Natural killer cell (primary cell): ENCODE data around the gene TNRC6B. TPM values are rescaled to one million over a fixed set of nuclear protein-coding genes. Genes with fewer than 3 reads are reported as not detected.
A peak's percentile ranks its signal among the peaks of the same experiment; 100 is the strongest.

Experiments
- ATAC-seq, 3 donors: fragments of 150-1000 bp in 2 of 3; fragments of 200-7000 bp in 1 of 3; cut with Tn5 transposase; 1 replicate in 1 of 3; 2 replicates in 2 of 3; pipeline ENCODE4 v1.10.0; 2021; ENCODE audit warnings: mild to moderate bottlenecking in 2 of 3, moderate library complexity in 2 of 3
- DNase-seq, 2 donors: peaks; one replicate each; pipeline versions ENCODE4 v3.0.0 to v3.0.0-alpha.2; 2013 to 2021; ENCODE audit warnings: mixed read lengths in 1 of 2
- H3K27ac ChIP-seq: one replicate; pipeline ENCODE4 v1.5.1; 2013; ENCODE audit warnings: mild to moderate bottlenecking, low read length
- H3K27me3 ChIP-seq: one replicate; pipeline ENCODE4 v1.6.1; 2013; ENCODE audit warnings: low read length; ENCODE audit not compliant: control insufficient read depth, insufficient read depth
- H3K36me3 ChIP-seq: one replicate; pipeline ENCODE4 v1.6.1; 2013; ENCODE audit warnings: low read length; ENCODE audit not compliant: control insufficient read depth, insufficient read depth
- H3K4me1 ChIP-seq: one replicate; pipeline ENCODE4 v1.6.1; 2013; ENCODE audit warnings: low read length; ENCODE audit not compliant: control insufficient read depth, insufficient read depth
- H3K4me3 ChIP-seq: one replicate; pipeline ENCODE4 v1.5.1; 2013; ENCODE audit warnings: low read length
- H3K9me3 ChIP-seq: one replicate; pipeline ENCODE4 v1.6.1; 2013; ENCODE audit warnings: low read length; ENCODE audit not compliant: control insufficient read depth, insufficient read depth
- H3K27ac Mint-ChIP-seq, 2 donors: one replicate each; pipeline ENCODE4 v1.8.0; 2022; ENCODE audit warnings: mild to moderate bottlenecking in 2 of 2, mixed read lengths in 2 of 2, moderate library complexity in 1 of 2
- H3K27me3 Mint-ChIP-seq, 2 donors: one replicate each; pipeline ENCODE4 v1.8.0; 2022; ENCODE audit warnings: low read depth in 2 of 2, mixed read lengths in 2 of 2
- H3K36me3 Mint-ChIP-seq: one replicate; pipeline ENCODE4 v1.8.0; 2022; ENCODE audit warnings: mixed read lengths
- H3K4me1 Mint-ChIP-seq, 2 donors: one replicate each; pipeline ENCODE4 v1.8.0; 2022; ENCODE audit warnings: mixed read lengths in 2 of 2
- H3K4me3 Mint-ChIP-seq: one replicate; pipeline ENCODE4 v1.8.0; 2022; ENCODE audit warnings: mild to moderate bottlenecking, moderate library complexity, mixed read lengths
- H3K9me3 Mint-ChIP-seq, 2 donors: one replicate each; pipeline ENCODE4 v1.8.0; 2022; ENCODE audit warnings: mixed read lengths in 2 of 2
- CTCF ChIP-seq: fragments of 200-600 bp; IDR thresholded peaks from one replicate; pipeline ENCODE4 v1.8.0; 2022; ENCODE audit warnings: antibody characterized with exemption
- WGBS: methylation state at CpG from one replicate; pipeline ENCODE4 v1.1.7; 2013; ENCODE audit warnings: missing lambda C conversion rate; ENCODE audit not compliant: insufficient coverage; 5-methylcytosine and 5-hydroxymethylcytosine counted together
- intact Hi-C: fragments of 100-400 bp; cut with micrococcal nuclease; formaldehyde crosslinking; loops from one replicate; pipeline ENCODE4 v1.14.2; 2022
- total RNA-seq, 4 donors: library from RNA; stranded (reverse); fragments of 120-200 nt in 1 of 4; gene quantifications; one replicate each; pipeline versions ENCODE4 v1.2.3 to v1.2.4, GENCODE V29; 2013 to 2022

The TNRC6B gene
- total RNA-seq, 3 donors from 2014 or later (not counting 1 experiment from before 2014, with no cell fraction given): 112 to 141 (median 138) TPM

GRCh38 chr22:40215266-40215665 is 37.5 kb downstream of the TNRC6B start:
- H3K4me1 ChIP-seq: peaks cover 53% of the 10 kb centered on the region
- WGBS: 32% methylated on average over 3 of the region's 3 CpGs
- H3K36me3 ChIP-seq: no peaks in the 10 kb centered on the region
- Mint-ChIP-seq H3K9me3 (no peaks in the 10 kb centered on the region), H3K27ac (peak overlapping the region; percentile 87 to 88), H3K27me3 (no peaks in the 10 kb centered on the region), H3K4me1 (peaks cover 83 to 85% of the 10 kb centered on the region in 2 donors), H3K4me3 (peak overlapping the region; percentile 74), H3K36me3 (no peaks in the 10 kb centered on the region)
- H3K4me3 ChIP-seq: no peak overlapping the region
- ATAC-seq (no peak), DNase-seq (peak in 1 of 2 donors; percentile 42)
- no peaks in the 10 kb centered on the region for H3K9me3 ChIP-seq
- intact Hi-C loops: no loop called here
- no peaks in the 10 kb centered on the region for H3K27me3 ChIP-seq
- no peak for TF ChIP-seq CTCF
- H3K27ac ChIP-seq: peak overlapping the region; percentile 46

- no peaks in the 10 kb centered on the region for H3K9me3 ChIP-seq
- peak overlapping the region; percentile 46 for H3K27ac ChIP-seq
- peak overlapping the region; percentile 87 to 88 for H3K27ac Mint-ChIP-seq
- peak overlapping the region; percentile 74 for H3K4me3 Mint-ChIP-seq
- no peaks in the 10 kb centered on the region for H3K36me3 ChIP-seq
- 22% methylated on average over 8 of the region's 11 CpGs for WGBS
- ATAC-seq (peak; percentile 56 to 72 (median 70)), DNase-seq (peak in 1 of 2 donors; percentile 64)
- no peaks in the 10 kb centered on the region for H3K36me3 Mint-ChIP-seq
- no peak for TF ChIP-seq CTCF
- no peak overlapping the region for H3K4me3 ChIP-seq
- peaks cover 75 to 76% of the 10 kb centered on the region in 2 donors for H3K4me1 Mint-ChIP-seq
- H3K27me3 Mint-ChIP-seq: no peaks in the 10 kb centered on the region
- peaks cover 47% of the 10 kb centered on the region for H3K4me1 ChIP-seq
- no peaks in the 10 kb centered on the region for H3K27me3 ChIP-seq
- intact Hi-C loops: no loop called here
- no peaks in the 10 kb centered on the region for H3K9me3 Mint-ChIP-seq
Measured at GRCh38 chr22:40216041-40216756, 38.5 kb downstream of the TNRC6B start.

GRCh38 chr22:40218152-40218551 is 40.4 kb downstream of the TNRC6B start:
- no peak overlapping the region for H3K4me3 ChIP-seq
- H3K27me3 Mint-ChIP-seq: no peaks in the 10 kb centered on the region
- H3K27ac ChIP-seq: no peak overlapping the region
- 66% methylated on average over 4 of the region's 4 CpGs for WGBS
- no peak overlapping the region for H3K4me3 Mint-ChIP-seq
- H3K36me3 ChIP-seq: no peaks in the 10 kb centered on the region
- H3K27me3 ChIP-seq: no peaks in the 10 kb centered on the region
- H3K27ac Mint-ChIP-seq: peak overlapping the region; percentile 81 to 88
- H3K36me3 Mint-ChIP-seq: no peaks in the 10 kb centered on the region
- H3K4me1 Mint-ChIP-seq: peaks cover 69 to 72% of the 10 kb centered on the region in 2 donors
- H3K4me1 ChIP-seq: peaks cover 42% of the 10 kb centered on the region
- TF ChIP-seq CTCF: no peak
- no peaks in the 10 kb centered on the region for H3K9me3 Mint-ChIP-seq
- no peaks in the 10 kb centered on the region for H3K9me3 ChIP-seq
- DNase-seq (peak in 1 of 2 donors; percentile 50), ATAC-seq (no peak)
- intact Hi-C loops: no loop called here
